ENCODE measurements around the gene NDNF.

NDNF gene, protein sequence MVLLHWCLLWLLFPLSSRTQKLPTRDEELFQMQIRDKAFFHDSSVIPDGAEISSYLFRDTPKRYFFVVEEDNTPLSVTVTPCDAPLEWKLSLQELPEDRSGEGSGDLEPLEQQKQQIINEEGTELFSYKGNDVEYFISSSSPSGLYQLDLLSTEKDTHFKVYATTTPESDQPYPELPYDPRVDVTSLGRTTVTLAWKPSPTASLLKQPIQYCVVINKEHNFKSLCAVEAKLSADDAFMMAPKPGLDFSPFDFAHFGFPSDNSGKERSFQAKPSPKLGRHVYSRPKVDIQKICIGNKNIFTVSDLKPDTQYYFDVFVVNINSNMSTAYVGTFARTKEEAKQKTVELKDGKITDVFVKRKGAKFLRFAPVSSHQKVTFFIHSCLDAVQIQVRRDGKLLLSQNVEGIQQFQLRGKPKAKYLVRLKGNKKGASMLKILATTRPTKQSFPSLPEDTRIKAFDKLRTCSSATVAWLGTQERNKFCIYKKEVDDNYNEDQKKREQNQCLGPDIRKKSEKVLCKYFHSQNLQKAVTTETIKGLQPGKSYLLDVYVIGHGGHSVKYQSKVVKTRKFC

DNA sequence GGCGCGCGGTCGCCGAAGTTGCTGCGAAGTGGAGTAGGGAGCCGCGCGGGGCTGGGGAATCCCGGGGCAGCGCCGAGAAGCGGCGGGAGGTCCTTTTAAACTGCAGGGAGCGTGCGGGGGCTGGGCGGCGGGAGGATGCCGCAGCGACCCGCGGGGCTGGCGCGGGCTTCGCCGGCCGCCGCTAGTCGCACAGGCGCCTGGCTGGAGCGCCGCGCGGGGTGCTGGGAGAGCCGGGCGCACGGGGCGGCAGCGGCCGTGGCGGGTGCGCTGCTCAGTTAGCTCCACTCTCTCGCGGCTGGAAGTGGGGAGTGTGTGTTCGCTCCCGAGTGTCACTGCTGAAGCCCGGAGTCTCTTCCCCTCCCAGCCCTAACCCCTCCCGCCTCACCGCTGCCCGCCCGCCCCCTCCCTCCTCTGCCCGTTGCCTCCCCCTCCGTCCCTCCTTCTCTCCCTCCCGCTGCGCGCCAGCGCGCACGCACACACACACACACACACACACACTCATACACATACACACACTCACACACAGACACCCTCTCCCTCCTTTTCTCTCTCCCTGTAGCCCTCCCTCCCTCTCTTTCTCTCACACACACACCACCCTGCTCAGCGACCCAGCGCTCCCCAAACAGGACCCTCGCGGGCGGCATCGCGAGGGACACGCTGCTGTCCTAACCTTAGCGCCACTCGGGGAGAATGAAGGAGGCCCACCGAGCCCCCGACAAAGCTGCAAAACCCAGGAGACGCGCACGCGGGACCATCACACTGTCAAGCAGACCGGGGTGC is at the start of gene NDNF:
Gene NDNF, minus strand, starts transcription at position 312 of the 780 bp plus-strand sequence. CDS start 26,698 bp downstream, outside the sequence.
- peak; percentile 8 for DNase-seq (ENCODE audit: low read depth)
- no peak within 1 kb of the TSS; the same call in 1 of the 2 replicates for H3K4me3 ChIP-seq (ENCODE audit: low read depth, low read length)
- TF ChIP-seq, protein P1, sequence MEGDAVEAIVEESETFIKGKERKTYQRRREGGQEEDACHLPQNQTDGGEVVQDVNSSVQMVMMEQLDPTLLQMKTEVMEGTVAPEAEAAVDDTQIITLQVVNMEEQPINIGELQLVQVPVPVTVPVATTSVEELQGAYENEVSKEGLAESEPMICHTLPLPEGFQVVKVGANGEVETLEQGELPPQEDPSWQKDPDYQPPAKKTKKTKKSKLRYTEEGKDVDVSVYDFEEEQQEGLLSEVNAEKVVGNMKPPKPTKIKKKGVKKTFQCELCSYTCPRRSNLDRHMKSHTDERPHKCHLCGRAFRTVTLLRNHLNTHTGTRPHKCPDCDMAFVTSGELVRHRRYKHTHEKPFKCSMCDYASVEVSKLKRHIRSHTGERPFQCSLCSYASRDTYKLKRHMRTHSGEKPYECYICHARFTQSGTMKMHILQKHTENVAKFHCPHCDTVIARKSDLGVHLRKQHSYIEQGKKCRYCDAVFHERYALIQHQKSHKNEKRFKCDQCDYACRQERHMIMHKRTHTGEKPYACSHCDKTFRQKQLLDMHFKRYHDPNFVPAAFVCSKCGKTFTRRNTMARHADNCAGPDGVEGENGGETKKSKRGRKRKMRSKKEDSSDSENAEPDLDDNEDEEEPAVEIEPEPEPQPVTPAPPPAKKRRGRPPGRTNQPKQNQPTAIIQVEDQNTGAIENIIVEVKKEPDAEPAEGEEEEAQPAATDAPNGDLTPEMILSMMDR (IDR thresholded peaks at IDR 0.05; ENCODE audit: insufficient read depth, low read depth, low read length, missing control alignments): no peak

DNA sequence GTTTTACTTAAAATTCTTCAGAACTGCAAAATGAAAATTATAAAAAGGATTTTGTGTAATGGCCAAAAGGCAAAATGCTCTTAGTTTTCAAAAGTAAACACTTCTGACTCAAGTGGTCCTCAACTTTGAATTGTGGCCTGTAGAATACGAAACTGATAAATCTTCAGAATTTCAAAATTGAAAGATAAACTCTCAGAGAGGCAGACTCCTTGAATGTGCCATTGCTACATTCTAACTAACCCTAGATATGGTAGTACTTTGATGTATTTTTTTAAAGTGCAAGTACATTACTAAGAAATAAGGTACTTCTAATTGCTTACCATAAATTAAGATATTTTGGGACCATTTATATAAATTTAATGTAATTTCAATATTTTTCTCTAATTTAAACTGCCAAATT is 47.4 kb upstream of the NDNF start:
- no peak for DNase-seq (ENCODE audit: low read depth)
- H3K4me3 ChIP-seq (ENCODE audit: low read depth, low read length): no peak overlapping the region
- TF ChIP-seq, protein P1 (IDR thresholded peaks at IDR 0.05; ENCODE audit: insufficient read depth, low read depth, low read length, missing control alignments): no peak

DNA sequence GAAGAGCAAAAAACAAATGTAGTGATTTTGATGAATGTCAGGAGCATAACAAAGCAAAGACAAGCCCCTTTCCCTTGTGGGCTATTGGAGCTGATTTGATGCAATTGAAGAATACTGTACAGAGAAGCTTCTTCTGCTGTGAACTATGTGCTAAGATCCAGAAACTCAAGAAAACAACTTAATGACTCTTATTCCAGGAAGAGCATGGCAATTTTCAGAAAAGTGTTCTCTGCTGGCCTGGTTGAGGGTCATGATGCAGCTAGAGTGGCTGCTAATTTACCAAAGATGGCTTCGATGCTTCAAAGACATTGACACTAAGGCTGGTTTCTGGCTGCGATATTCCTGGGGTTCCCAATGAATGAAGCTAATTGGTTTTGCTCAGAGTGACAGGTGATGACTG is 46.0 kb upstream of the NDNF start:
- TF ChIP-seq, protein P1 (IDR thresholded peaks at IDR 0.05; ENCODE audit: insufficient read depth, low read depth, low read length, missing control alignments): no peak
- H3K4me3 ChIP-seq (ENCODE audit: low read depth, low read length): no peak overlapping the region
- no peak for DNase-seq (ENCODE audit: low read depth)

DNA sequence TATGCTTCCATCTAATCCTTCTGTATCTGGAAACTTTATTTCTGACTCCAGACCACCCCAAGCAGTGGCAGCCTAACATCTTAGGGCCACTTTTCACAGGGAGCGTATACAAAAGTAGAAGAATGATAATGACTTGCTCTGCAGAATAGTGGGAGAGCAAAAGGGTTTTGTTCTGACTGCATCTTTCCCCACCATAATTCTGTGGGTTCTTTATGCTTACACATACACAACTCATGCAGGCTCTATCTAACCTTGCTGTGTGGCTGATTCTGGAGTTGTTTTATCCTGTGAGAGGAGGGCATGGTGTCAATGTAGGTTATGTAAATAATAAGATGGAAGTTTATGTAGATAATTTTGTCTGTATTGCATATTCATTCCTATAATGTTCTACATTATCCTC is 42.4 kb upstream of the NDNF start:
- TF ChIP-seq, protein P1 (IDR thresholded peaks at IDR 0.05; ENCODE audit: insufficient read depth, low read depth, low read length, missing control alignments): no peak
- no peak overlapping the region for H3K4me3 ChIP-seq (ENCODE audit: low read depth, low read length)
- no peak for DNase-seq (ENCODE audit: low read depth)

DNA sequence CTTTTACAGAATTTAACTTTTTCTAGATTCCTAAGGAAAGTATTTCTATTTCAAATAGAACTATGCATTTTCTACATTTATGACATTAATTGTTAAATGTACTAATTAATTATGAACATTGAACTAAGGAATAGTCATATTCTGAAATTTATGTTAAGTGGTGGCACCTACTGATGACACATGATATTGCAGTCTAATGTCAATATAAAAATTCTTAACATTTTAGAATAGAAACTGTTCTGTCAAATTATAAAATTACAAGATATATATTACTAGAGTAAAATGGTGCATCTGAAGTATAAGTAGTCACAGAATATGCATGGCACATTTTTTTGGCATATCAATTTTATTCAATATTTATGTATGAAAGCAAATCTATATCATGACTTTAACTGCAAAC is 40.2 kb upstream of the NDNF start:
- TF ChIP-seq, protein P1 (IDR thresholded peaks at IDR 0.05; ENCODE audit: insufficient read depth, low read depth, low read length, missing control alignments): peak; percentile 13
- DNase-seq (ENCODE audit: low read depth): no peak
- H3K4me3 ChIP-seq (ENCODE audit: low read depth, low read length): no peak overlapping the region

DNA sequence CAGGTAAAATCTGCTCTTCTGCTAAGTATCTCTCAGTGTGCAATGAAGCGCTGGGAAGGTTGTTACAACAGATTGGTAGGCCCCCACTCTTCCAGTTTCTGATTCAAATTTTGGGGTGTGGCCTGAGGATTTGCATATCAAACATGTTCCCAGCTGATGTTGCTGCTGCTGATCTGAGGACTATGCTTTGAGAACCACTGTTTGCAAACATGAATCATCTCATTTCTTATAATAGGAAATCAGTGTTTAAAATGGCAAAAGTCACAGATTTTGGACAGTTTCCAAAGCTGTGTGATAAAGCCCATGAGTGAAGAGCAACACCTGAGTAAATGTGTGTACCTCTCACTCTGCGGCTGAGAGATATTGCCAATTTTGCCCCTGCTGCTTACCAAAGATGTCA is 36.2 kb upstream of the NDNF start:
- no peak overlapping the region for H3K4me3 ChIP-seq (ENCODE audit: low read depth, low read length)
- TF ChIP-seq, protein P1 (IDR thresholded peaks at IDR 0.05; ENCODE audit: insufficient read depth, low read depth, low read length, missing control alignments): no peak
- no peak for DNase-seq (ENCODE audit: low read depth)

Data from GM12865 (cell line).